Caco-2 (cell line): ENCODE measurements around the gene FCAMR. TPM values are rescaled to one million over a fixed set of nuclear protein-coding genes. Genes with fewer than 3 reads are reported as not detected.

Experiments used
- BruUV-seq: library from RNA; stranded (reverse); fragments of 400-500 nt; replicated peaks from 2 replicates; lab custom pipeline; 2021; lab: Mats Ljungman, UMichigan
- CTCF ChIA-PET: fragments of 300-600 bp; sonication (Branson Sonifier 250); formaldehyde crosslinking; loops from one replicate; lab custom pipeline; 2022; ENCODE audit warnings: antibody characterized with exemption; lab: Charles Lee
- POLR2A ChIA-PET: fragments of 300-600 bp; sonication (Branson Sonifier 250); formaldehyde crosslinking; loops from one replicate; lab custom pipeline; 2022; ENCODE audit warnings: antibody characterized with exemption; lab: Charles Lee
- DNase-seq, 2 experiments: peaks; one replicate each; pipeline versions ENCODE4 v3.0.0 to v3.0.0-alpha.2; 2020 to 2022
- H3K27me3 ChIP-seq: replicated peaks from 2 replicates; pipeline ENCODE4 v1.6.0; 2011; ENCODE audit warnings: low read length; ENCODE audit not compliant: control insufficient read depth, insufficient read depth
- H3K36me3 ChIP-seq: 2 replicates; pipeline ENCODE4 v1.5.1; 2011; ENCODE audit warnings: low read length; ENCODE audit not compliant: control insufficient read depth, insufficient read depth
- H3K4me1 ChIP-seq: fragments of 250-450 bp; sonication (Bioruptor Pico); 2 replicates; pipeline ENCODE4 v1.5.1; 2020; ENCODE audit warnings: mild to moderate bottlenecking
- H3K4me3 ChIP-seq: 2 replicates; pipeline ENCODE4 v1.5.1; 2011; ENCODE audit warnings: low read depth, mild to moderate bottlenecking, control low read depth, low read length
- H3K9me3 ChIP-seq: fragments of 250-450 bp; sonication (Bioruptor Pico); 2 replicates; pipeline ENCODE4 v1.5.1; 2020; ENCODE audit warnings: mild to moderate bottlenecking, moderate library complexity
- H3K27ac Mint-ChIP-seq: one replicate; pipeline ENCODE4 v1.8.0; 2022; ENCODE audit warnings: mixed read lengths; ENCODE audit not compliant: unreplicated experiment
- H3K27me3 Mint-ChIP-seq: one replicate; pipeline ENCODE4 v1.8.0; 2022; ENCODE audit warnings: mixed read lengths; ENCODE audit not compliant: insufficient read depth, unreplicated experiment
- H3K36me3 Mint-ChIP-seq: one replicate; pipeline ENCODE4 v1.8.0; 2022; ENCODE audit warnings: mild to moderate bottlenecking, mixed read lengths; ENCODE audit not compliant: insufficient read depth, unreplicated experiment
- H3K4me1 Mint-ChIP-seq: one replicate; pipeline ENCODE4 v1.8.0; 2022; ENCODE audit warnings: low read depth, mixed read lengths; ENCODE audit not compliant: unreplicated experiment
- H3K4me3 Mint-ChIP-seq: one replicate; pipeline ENCODE4 v1.8.0; 2022; ENCODE audit warnings: mild to moderate bottlenecking, moderate library complexity, mixed read lengths; ENCODE audit not compliant: unreplicated experiment
- H3K9me3 Mint-ChIP-seq: one replicate; pipeline ENCODE4 v1.8.0; 2022; ENCODE audit warnings: mixed read lengths; ENCODE audit not compliant: unreplicated experiment
- CTCF ChIP-seq, 2 experiments: fragments of 200-600 bp in 1 of 2; IDR thresholded peaks; 1 replicate in 1 of 2; 2 replicates in 1 of 2; pipeline versions ENCODE4 v1.5.1 to v1.8.0; 2011 to 2022; ENCODE audit warnings: antibody characterized with exemption in 1 of 2, control low read depth in 1 of 2, inconsistent platforms in 1 of 2, low read depth in 1 of 2, low read length in 1 of 2, mild to moderate bottlenecking in 1 of 2, moderate library complexity in 1 of 2; ENCODE audit not compliant: insufficient read depth in 1 of 2, severe bottlenecking in 1 of 2, unreplicated experiment in 1 of 2
- intact Hi-C: fragments of 100-400 bp; cut with micrococcal nuclease; formaldehyde crosslinking; loops from one replicate; pipeline ENCODE4 v1.10.0; 2022; ENCODE audit not compliant: unreplicated experiment
- total RNA-seq: library from RNA; stranded (reverse); gene quantifications from 2 replicates; pipeline ENCODE4 v1.2.3, GENCODE V29; 2022

The FCAMR gene
- total RNA-seq, 1 experiment from 2014 or later, result 0.18 TPM

GRCh38 chr1:206947255-206947654, 23.0 kb downstream of the FCAMR start:
- POLR2A ChIA-PET, result no interaction called here
- no peaks in the 10 kb centered on the region for H3K27me3 Mint-ChIP-seq
- peaks cover 17% of the 10 kb centered on the region for H3K4me1 Mint-ChIP-seq
- peaks cover 20% of the 10 kb centered on the region for H3K4me1 ChIP-seq
- CTCF ChIA-PET, result interaction anchor here (1.0 to 1.8 kb wide), 2 partner anchors 12 to 32 kb away, joined by 4 to 5 read pairs; no protein-coding TSS in a partner anchor
- H3K9me3 Mint-ChIP-seq, result peaks cover 6% of the 10 kb centered on the region
- H3K27ac Mint-ChIP-seq, result no peak overlapping the region
- H3K36me3 Mint-ChIP-seq, result no peaks in the 10 kb centered on the region
- no peak for DNase-seq
- no TSS peak for BruUV-seq
- no peaks in the 10 kb centered on the region for H3K27me3 ChIP-seq
- no peak overlapping the region for H3K4me3 Mint-ChIP-seq
- H3K4me3 ChIP-seq, result no peak overlapping the region
- H3K36me3 ChIP-seq, result no peaks in the 10 kb centered on the region
- intact Hi-C loops, result no loop called here
- peaks cover 7% of the 10 kb centered on the region; the same call in 1 of the 2 replicates for H3K9me3 ChIP-seq
- no peak for TF ChIP-seq CTCF (IDR thresholded peaks at IDR 0.05; ENCODE audit: insufficient read depth in 1 of 2, low read depth in 1 of 2, low read length in 1 of 2, severe bottlenecking in 1 of 2, unreplicated experiment in 1 of 2)

- no peak for TF ChIP-seq CTCF (IDR thresholded peaks at IDR 0.05; ENCODE audit: insufficient read depth in 1 of 2, low read depth in 1 of 2, low read length in 1 of 2, severe bottlenecking in 1 of 2, unreplicated experiment in 1 of 2)
- Mint-ChIP-seq H3K27ac (no peak within 1 kb of the TSS), H3K4me1 (peaks cover 7% of the 10 kb centered on the region), H3K36me3 (no peaks in the 10 kb centered on the region), H3K27me3 (no peaks in the 10 kb centered on the region), H3K4me3 (no peak within 1 kb of the TSS), H3K9me3 (peaks cover 6% of the 10 kb centered on the region)
- H3K36me3 ChIP-seq, result no peaks in the 10 kb centered on the region
- no peaks in the 10 kb centered on the region for H3K27me3 ChIP-seq
- H3K4me3 ChIP-seq, result no peak within 1 kb of the TSS
- POLR2A ChIA-PET, result no interaction called here
- BruUV-seq, result no TSS peak
- peaks cover 7% of the 10 kb centered on the region; the same call in 1 of the 2 replicates for H3K9me3 ChIP-seq
- no peak for DNase-seq
- CTCF ChIA-PET, result interaction anchor here (1.0 to 1.8 kb wide), 2 partner anchors 11 to 33 kb away, joined by 4 to 5 read pairs; no protein-coding TSS in a partner anchor
- intact Hi-C loops, result no loop called here
- peaks cover 20% of the 10 kb centered on the region for H3K4me1 ChIP-seq
Observed at GRCh38 chr1:206946261-206946660, 24.0 kb downstream of the FCAMR start, which contains the start of gene PIGR. PIGR (minus strand) TSS chr1:206946466; CDS start chr1:206940531, 5,935 bp downstream.

- no peak overlapping the region for H3K27ac Mint-ChIP-seq
- no peak overlapping the region for H3K4me3 ChIP-seq
- no peaks in the 10 kb centered on the region for H3K27me3 Mint-ChIP-seq
- H3K36me3 Mint-ChIP-seq, result no peaks in the 10 kb centered on the region
- BruUV-seq, result no TSS peak
- H3K4me1 ChIP-seq, result peaks cover 19% of the 10 kb centered on the region
- no peak for DNase-seq
- H3K36me3 ChIP-seq, result no peaks in the 10 kb centered on the region
- ChIA-PET CTCF (no interaction called here), POLR2A (no interaction called here)
- H3K27me3 ChIP-seq, result no peaks in the 10 kb centered on the region
- peaks cover 2% of the 10 kb centered on the region for H3K4me1 Mint-ChIP-seq
- TF ChIP-seq CTCF (IDR thresholded peaks at IDR 0.05; ENCODE audit: insufficient read depth in 1 of 2, low read depth in 1 of 2, low read length in 1 of 2, severe bottlenecking in 1 of 2, unreplicated experiment in 1 of 2), result no peak
- intact Hi-C loops, result no loop called here
- peaks cover 7% of the 10 kb centered on the region; the same call in 1 of the 2 replicates for H3K9me3 ChIP-seq
- H3K9me3 Mint-ChIP-seq, result peaks cover 6% of the 10 kb centered on the region
- no peak overlapping the region for H3K4me3 Mint-ChIP-seq
Observed at GRCh38 chr1:206945779-206946178, 24.5 kb downstream of the FCAMR start.
